Duodenal mucosa (tissue), 2 donors: ENCODE measurements around the gene CTBP2.

Experiments used
- H3K27ac ChIP-seq: one replicate; pipeline ENCODE4 v1.7.0; 2013; ENCODE audit warnings: low read depth, low read length
- H3K27me3 ChIP-seq, 2 donors: one replicate each; pipeline ENCODE4 v1.7.0; 2013; ENCODE audit warnings: low read length in 2 of 2, control low read depth in 1 of 2; ENCODE audit not compliant: insufficient read depth in 2 of 2, control insufficient read depth in 1 of 2
- H3K36me3 ChIP-seq, 2 donors: one replicate each; pipeline ENCODE4 v1.7.0; 2013; ENCODE audit warnings: low read length in 2 of 2, control low read depth in 1 of 2; ENCODE audit not compliant: insufficient read depth in 2 of 2, control insufficient read depth in 1 of 2
- H3K4me1 ChIP-seq, 2 donors: one replicate each; pipeline ENCODE4 v1.7.0; 2013; ENCODE audit warnings: low read length in 2 of 2, control low read depth in 1 of 2; ENCODE audit not compliant: insufficient read depth in 2 of 2, control insufficient read depth in 1 of 2
- H3K4me3 ChIP-seq, 2 donors: one replicate each; pipeline ENCODE4 v1.7.0; 2013; ENCODE audit warnings: low read length in 2 of 2, low read depth in 1 of 2
- H3K9ac ChIP-seq, 2 donors: one replicate each; pipeline ENCODE4 v1.7.0; 2013; ENCODE audit warnings: low read length in 2 of 2, low read depth in 1 of 2
- H3K9me3 ChIP-seq, 2 donors: one replicate each; pipeline ENCODE4 v1.7.0; 2013; ENCODE audit warnings: low read length in 2 of 2, control low read depth in 1 of 2; ENCODE audit not compliant: control insufficient read depth in 1 of 2

The CTBP2 gene

GRCh38 chr10:125026974-125027735 is 133.2 kb downstream of the CTBP2 start:
- H3K9me3 ChIP-seq, result no peaks in the 10 kb centered on the region
- peaks cover 9 to 31% of the 10 kb centered on the region in 2 donors for H3K36me3 ChIP-seq
- H3K4me1 ChIP-seq, result peaks cover 31 to 32% of the 10 kb centered on the region in 2 donors
- H3K4me3 ChIP-seq, result no peak overlapping the region
- no peak overlapping the region for H3K27ac ChIP-seq
- no peak overlapping the region for H3K9ac ChIP-seq
- no peaks in the 10 kb centered on the region for H3K27me3 ChIP-seq

- Histone ChIP-seq H3K27ac (no peak overlapping the region), H3K36me3 (peaks cover 8 to 32% of the 10 kb centered on the region in 2 donors), H3K4me3 (no peak overlapping the region), H3K9me3 (no peaks in the 10 kb centered on the region), H3K9ac (no peak overlapping the region), H3K27me3 (no peaks in the 10 kb centered on the region), H3K4me1 (peaks cover 31 to 32% of the 10 kb centered on the region in 2 donors)
Observed at GRCh38 chr10:125026036-125026931, 134.1 kb downstream of the CTBP2 start.

GRCh38 chr10:125025341-125025740 is 135.0 kb downstream of the CTBP2 start:
- H3K4me1 ChIP-seq, result peaks cover 28 to 32% of the 10 kb centered on the region in 2 donors
- no peaks in the 10 kb centered on the region for H3K9me3 ChIP-seq
- H3K36me3 ChIP-seq, result peaks cover 4 to 37% of the 10 kb centered on the region in 2 donors
- no peak overlapping the region for H3K9ac ChIP-seq
- no peak overlapping the region for H3K27ac ChIP-seq
- H3K4me3 ChIP-seq, result no peak overlapping the region
- H3K27me3 ChIP-seq, result no peaks in the 10 kb centered on the region

GRCh38 chr10:125024497-125025234 is 135.7 kb downstream of the CTBP2 start:
- Histone ChIP-seq H3K9me3 (no peaks in the 10 kb centered on the region), H3K27ac (no peak overlapping the region), H3K4me1 (peaks cover 28 to 32% of the 10 kb centered on the region in 2 donors), H3K9ac (no peak overlapping the region), H3K36me3 (peaks cover 3 to 33% of the 10 kb centered on the region in 2 donors), H3K4me3 (peak overlapping the region in 1 of 2 donors; percentile 28), H3K27me3 (no peaks in the 10 kb centered on the region)

- Histone ChIP-seq H3K4me1 (peaks cover 28 to 32% of the 10 kb centered on the region in 2 donors), H3K27me3 (no peaks in the 10 kb centered on the region), H3K36me3 (peaks cover 3 to 33% of the 10 kb centered on the region in 2 donors), H3K9ac (no peak overlapping the region), H3K4me3 (peak overlapping the region; percentile 1 to 32), H3K27ac (no peak overlapping the region), H3K9me3 (no peaks in the 10 kb centered on the region)
Observed at GRCh38 chr10:125023862-125024496, 136.4 kb downstream of the CTBP2 start.

GRCh38 chr10:125023255-125023654 is 137.1 kb downstream of the CTBP2 start:
- peaks cover 3 to 33% of the 10 kb centered on the region in 2 donors for H3K36me3 ChIP-seq
- H3K4me1 ChIP-seq, result peaks cover 28 to 32% of the 10 kb centered on the region in 2 donors
- H3K27ac ChIP-seq, result no peak overlapping the region

GRCh38 chr10:125022671-125023070 is 137.7 kb downstream of the CTBP2 start:
- Histone ChIP-seq H3K4me1 (peaks cover 28 to 32% of the 10 kb centered on the region in 2 donors), H3K27me3 (no peaks in the 10 kb centered on the region), H3K27ac (no peak overlapping the region), H3K4me3 (peak overlapping the region in 1 of 2 donors; percentile 26), H3K9ac (no peak overlapping the region), H3K36me3 (peaks cover 3 to 33% of the 10 kb centered on the region in 2 donors), H3K9me3 (no peaks in the 10 kb centered on the region)

More at GRCh38 chr10:125023255-125023654, 137.1 kb downstream of the CTBP2 start:
- Histone ChIP-seq H3K4me3 (peak overlapping the region in 1 of 2 donors; percentile 26), H3K9ac (no peak overlapping the region), H3K27me3 (no peaks in the 10 kb centered on the region), H3K9me3 (no peaks in the 10 kb centered on the region)

- H3K4me3 ChIP-seq, result no peak overlapping the region
- no peak overlapping the region for H3K9ac ChIP-seq
- H3K9me3 ChIP-seq, result no peaks in the 10 kb centered on the region
- peaks cover 32 to 34% of the 10 kb centered on the region in 2 donors for H3K4me1 ChIP-seq
- peaks cover 3 to 31% of the 10 kb centered on the region in 2 donors for H3K36me3 ChIP-seq
- H3K27ac ChIP-seq, result no peak overlapping the region
- no peaks in the 10 kb centered on the region for H3K27me3 ChIP-seq
Observed at GRCh38 chr10:125021686-125022344, 138.5 kb downstream of the CTBP2 start.

GRCh38 chr10:125020871-125021270 is 139.5 kb downstream of the CTBP2 start:
- Histone ChIP-seq H3K4me1 (peaks cover 37% of the 10 kb centered on the region in 2 donors), H3K27ac (no peak overlapping the region)

More at GRCh38 chr10:125020871-125021270, 139.5 kb downstream of the CTBP2 start:
- Histone ChIP-seq H3K27me3 (no peaks in the 10 kb centered on the region), H3K4me3 (no peak overlapping the region), H3K9me3 (no peaks in the 10 kb centered on the region), H3K9ac (no peak overlapping the region), H3K36me3 (peaks cover 3 to 30% of the 10 kb centered on the region in 2 donors)
